MCF 10A (cell line): ENCODE results near the gene DRG2. TPM values are rescaled to one million over a fixed set of nuclear protein-coding genes. Genes with fewer than 3 reads are reported as not detected.

ENCODE experiments used
- BruUV-seq: library from RNA; stranded (reverse); fragments of 400-500 nt; replicated peaks from 2 replicates; lab custom pipeline; 2021; lab: Mats Ljungman, UMichigan
- CTCF ChIA-PET: fragments of 300-600 bp; sonication (Branson Sonifier 250); formaldehyde crosslinking; extraction: SDS; loops from one replicate; lab custom pipeline; 2021; ENCODE audit warnings: antibody characterized with exemption, inconsistent platforms; lab: Yijun Ruan, JAX
- POLR2A ChIA-PET: fragments of 300-600, 350-650 bp; sonication (Branson Sonifier 250); formaldehyde crosslinking; extraction: SDS; loops from one replicate; lab custom pipeline; 2020; ENCODE audit warnings: antibody characterized with exemption, inconsistent platforms; lab: Yijun Ruan, JAX
- DNase-seq: peaks from one replicate; pipeline ENCODE4 v3.0.0-alpha.2; 2018; ENCODE audit not compliant: unreplicated experiment
- H3K27ac Mint-ChIP-seq: one replicate; pipeline ENCODE4 v1.8.0; 2022; ENCODE audit warnings: mild to moderate bottlenecking, low read depth, mixed read lengths; ENCODE audit not compliant: unreplicated experiment
- H3K27me3 Mint-ChIP-seq: one replicate; pipeline ENCODE4 v1.8.0; 2022; ENCODE audit warnings: mixed read lengths; ENCODE audit not compliant: insufficient read depth, unreplicated experiment
- H3K36me3 Mint-ChIP-seq: one replicate; pipeline ENCODE4 v1.8.0; 2022; ENCODE audit warnings: mild to moderate bottlenecking, moderate library complexity, mixed read lengths; ENCODE audit not compliant: insufficient read depth, unreplicated experiment
- H3K4me1 Mint-ChIP-seq: one replicate; pipeline ENCODE4 v1.8.0; 2022; ENCODE audit warnings: mixed read lengths; ENCODE audit not compliant: insufficient read depth, unreplicated experiment
- H3K4me3 Mint-ChIP-seq: one replicate; pipeline ENCODE4 v1.8.0; 2022; ENCODE audit warnings: mild to moderate bottlenecking, moderate library complexity, mixed read lengths; ENCODE audit not compliant: unreplicated experiment
- H3K9me3 Mint-ChIP-seq: one replicate; pipeline ENCODE4 v1.8.0; 2022; ENCODE audit warnings: mixed read lengths; ENCODE audit not compliant: unreplicated experiment
- intact Hi-C: fragments of 100-400 bp; cut with micrococcal nuclease; formaldehyde crosslinking; loops from 2 replicates; pipeline ENCODE4 v1.14.1; 2022
- total RNA-seq: library from RNA; stranded (reverse); gene quantifications from 2 replicates; pipeline ENCODE4 v1.2.3, GENCODE V29; 2022
- TF ChIP-seq, protein P1 (sequence below): fragments of 200-600 bp; IDR thresholded peaks from one replicate; pipeline ENCODE4 v1.8.0; 2022; ENCODE audit warnings: antibody characterized with exemption, mild to moderate bottlenecking; ENCODE audit not compliant: unreplicated experiment

The DRG2 gene
- total RNA-seq, 1 experiment from 2014 or later = 39.5 TPM

DNA sequence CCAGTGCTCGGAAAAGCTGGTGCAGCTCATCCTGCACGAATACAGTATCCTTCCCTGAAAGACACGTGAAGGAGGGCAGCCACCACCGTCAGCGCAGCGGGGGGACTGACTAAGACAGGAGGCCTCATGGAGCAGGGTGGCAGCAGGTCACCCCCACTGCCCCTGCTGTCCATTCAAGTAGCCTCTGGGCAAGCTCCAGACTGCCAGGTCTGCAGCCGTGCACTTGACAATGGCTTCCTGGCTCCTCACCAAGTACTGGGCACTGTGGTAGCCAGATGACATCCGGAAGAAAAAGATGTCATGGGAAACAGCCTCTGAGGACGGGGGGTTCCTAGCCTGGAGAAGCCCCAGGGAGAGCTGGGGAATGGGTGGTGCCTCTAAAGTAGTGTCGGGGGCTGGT is 12.9 kb downstream of the DRG2 start:
- no peak overlapping the region for H3K27ac Mint-ChIP-seq
- no peak overlapping the region for H3K4me3 Mint-ChIP-seq
- CTCF ChIA-PET = interaction anchor here (1.0 kb wide), 1 partner anchor 42 kb away, joined by 3 read pairs; no protein-coding TSS in a partner anchor
- H3K4me1 Mint-ChIP-seq = no peaks in the 10 kb centered on the region
- H3K9me3 Mint-ChIP-seq = no peaks in the 10 kb centered on the region
- no peaks in the 10 kb centered on the region for H3K27me3 Mint-ChIP-seq
- H3K36me3 Mint-ChIP-seq = peaks cover 34% of the 10 kb centered on the region
- POLR2A ChIA-PET = no interaction called here
- intact Hi-C loops = no loop called here
- DNase-seq = no peak
- TF ChIP-seq, protein P1, sequence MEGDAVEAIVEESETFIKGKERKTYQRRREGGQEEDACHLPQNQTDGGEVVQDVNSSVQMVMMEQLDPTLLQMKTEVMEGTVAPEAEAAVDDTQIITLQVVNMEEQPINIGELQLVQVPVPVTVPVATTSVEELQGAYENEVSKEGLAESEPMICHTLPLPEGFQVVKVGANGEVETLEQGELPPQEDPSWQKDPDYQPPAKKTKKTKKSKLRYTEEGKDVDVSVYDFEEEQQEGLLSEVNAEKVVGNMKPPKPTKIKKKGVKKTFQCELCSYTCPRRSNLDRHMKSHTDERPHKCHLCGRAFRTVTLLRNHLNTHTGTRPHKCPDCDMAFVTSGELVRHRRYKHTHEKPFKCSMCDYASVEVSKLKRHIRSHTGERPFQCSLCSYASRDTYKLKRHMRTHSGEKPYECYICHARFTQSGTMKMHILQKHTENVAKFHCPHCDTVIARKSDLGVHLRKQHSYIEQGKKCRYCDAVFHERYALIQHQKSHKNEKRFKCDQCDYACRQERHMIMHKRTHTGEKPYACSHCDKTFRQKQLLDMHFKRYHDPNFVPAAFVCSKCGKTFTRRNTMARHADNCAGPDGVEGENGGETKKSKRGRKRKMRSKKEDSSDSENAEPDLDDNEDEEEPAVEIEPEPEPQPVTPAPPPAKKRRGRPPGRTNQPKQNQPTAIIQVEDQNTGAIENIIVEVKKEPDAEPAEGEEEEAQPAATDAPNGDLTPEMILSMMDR = no peak
- no TSS peak for BruUV-seq

DNA sequence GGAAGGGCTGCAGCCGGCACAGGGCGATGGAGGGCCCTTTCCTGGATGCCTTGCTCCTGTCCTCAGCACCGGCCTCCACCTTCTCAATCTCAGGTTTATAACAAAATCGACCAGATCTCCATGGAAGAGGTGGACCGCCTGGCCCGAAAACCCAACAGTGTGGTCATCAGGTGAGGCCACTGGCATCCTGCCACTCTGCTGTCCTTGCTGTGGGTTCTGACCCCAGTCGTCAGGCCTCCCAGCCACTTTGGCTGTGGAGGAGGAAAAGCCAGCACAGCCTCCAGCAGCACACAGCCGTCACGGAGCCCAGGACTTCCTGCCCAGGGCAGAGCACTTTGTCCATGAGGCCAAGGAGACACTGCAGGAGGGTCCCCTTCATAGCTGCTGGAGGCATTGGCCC is 14.1 kb downstream of the DRG2 start:
- TF ChIP-seq, protein P1 = no peak
- Mint-ChIP-seq H3K27me3 (no peaks in the 10 kb centered on the region), H3K9me3 (no peaks in the 10 kb centered on the region), H3K4me3 (no peak overlapping the region), H3K4me1 (no peaks in the 10 kb centered on the region), H3K27ac (no peak overlapping the region), H3K36me3 (peaks cover 28% of the 10 kb centered on the region)
- POLR2A ChIA-PET = interaction anchor here (0.5 kb wide), 1 partner anchor 8 kb away, joined by 3 read pairs; no protein-coding TSS in a partner anchor
- CTCF ChIA-PET = no interaction called here
- intact Hi-C loops = no loop called here
- no peak for DNase-seq
- BruUV-seq = no TSS peak

DNA sequence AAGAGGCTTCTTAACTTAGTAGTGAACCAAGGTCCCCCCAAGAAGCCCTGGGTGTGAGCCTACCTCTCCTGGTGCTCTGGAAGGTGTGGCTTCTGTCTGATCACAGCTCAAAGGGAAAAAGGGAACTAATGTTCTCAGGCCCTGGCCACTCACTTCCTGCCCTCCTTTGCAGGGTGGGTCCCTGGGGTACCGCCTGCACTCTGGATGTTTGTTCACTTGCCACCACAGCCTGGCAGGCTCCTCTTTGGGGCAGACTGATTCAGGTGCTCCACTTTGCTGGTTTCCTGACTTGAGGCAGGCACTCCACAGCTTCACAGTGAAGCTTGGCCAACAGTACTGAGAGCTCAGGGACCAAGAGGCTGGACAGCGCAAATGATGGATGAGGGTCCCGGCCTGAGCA is 14.9 kb downstream of the DRG2 start:
- no TSS peak for BruUV-seq
- Mint-ChIP-seq H3K4me1 (no peaks in the 10 kb centered on the region), H3K36me3 (peaks cover 34% of the 10 kb centered on the region), H3K4me3 (no peak overlapping the region), H3K27ac (no peak overlapping the region), H3K9me3 (no peaks in the 10 kb centered on the region), H3K27me3 (no peaks in the 10 kb centered on the region)
- intact Hi-C loops = no loop called here
- ChIA-PET POLR2A (interaction anchor here (0.8 kb wide), 1 partner anchor 15 kb away, joined by 3 read pairs; no protein-coding TSS in a partner anchor), CTCF (interaction anchor here (1.2 kb wide), 1 partner anchor 11 kb away, joined by 3 read pairs; no protein-coding TSS in a partner anchor)
- no peak for DNase-seq
- TF ChIP-seq, protein P1 = no peak

DNA sequence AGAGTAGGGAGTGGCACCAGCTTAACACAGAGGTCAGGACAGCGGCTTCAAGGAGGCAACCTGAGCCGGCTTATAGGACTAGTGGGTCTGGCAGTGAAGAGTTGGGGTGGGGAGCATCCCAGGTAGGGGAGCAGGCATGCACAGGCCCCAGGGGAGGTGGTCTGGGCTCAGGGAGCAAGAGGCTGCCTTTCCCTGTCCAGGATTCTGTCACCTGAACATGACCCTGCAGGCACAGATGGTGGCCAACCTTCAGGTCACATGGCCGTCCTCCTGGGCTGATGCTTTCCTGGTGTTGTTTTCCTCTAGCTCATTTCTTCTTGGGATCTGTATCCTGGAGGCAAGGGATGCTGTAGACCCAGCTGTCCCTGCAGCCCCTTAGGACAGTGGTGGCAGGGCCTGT is 17.3 kb downstream of the DRG2 start:
- no peak overlapping the region for H3K4me3 Mint-ChIP-seq
- CTCF ChIA-PET = no interaction called here
- no peaks in the 10 kb centered on the region for H3K27me3 Mint-ChIP-seq
- intact Hi-C loops = no loop called here
- POLR2A ChIA-PET = no interaction called here
- DNase-seq = no peak
- H3K36me3 Mint-ChIP-seq = peaks cover 28% of the 10 kb centered on the region
- no peaks in the 10 kb centered on the region for H3K4me1 Mint-ChIP-seq
- H3K27ac Mint-ChIP-seq = no peak overlapping the region
- TF ChIP-seq, protein P1 = no peak
- no TSS peak for BruUV-seq
- H3K9me3 Mint-ChIP-seq = no peaks in the 10 kb centered on the region
